NB4 (cell line): Measurements from ENCODE around the gene B3GLCT.

Experiments
- DNase-seq: peaks from one replicate; pipeline ENCODE4 v3.0.0; 2010; ENCODE audit warnings: low read depth
- H3K4me3 ChIP-seq: one replicate; pipeline ENCODE4 v1.5.1; 2011; ENCODE audit warnings: mild to moderate bottlenecking, low read depth, low read length, moderate library complexity
- MAX ChIP-seq: IDR thresholded peaks from 2 replicates; pipeline ENCODE4 v1.6.1; 2011; ENCODE audit warnings: low read depth, low read length
- MYC ChIP-seq: IDR thresholded peaks from 2 replicates; pipeline ENCODE4 v1.6.1; 2011; ENCODE audit warnings: low read depth, low read length
- POLR2A ChIP-seq: IDR thresholded peaks from 2 replicates; pipeline ENCODE4 v1.6.1; 2011; ENCODE audit warnings: mild to moderate bottlenecking; ENCODE audit not compliant: insufficient read length; ENCODE audit errors: extremely low read depth
- TF ChIP-seq, protein P1 (sequence below): IDR thresholded peaks from one replicate; pipeline ENCODE4 v1.5.1; 2012; ENCODE audit warnings: low read depth, low read length

B3GLCT gene

DNA sequence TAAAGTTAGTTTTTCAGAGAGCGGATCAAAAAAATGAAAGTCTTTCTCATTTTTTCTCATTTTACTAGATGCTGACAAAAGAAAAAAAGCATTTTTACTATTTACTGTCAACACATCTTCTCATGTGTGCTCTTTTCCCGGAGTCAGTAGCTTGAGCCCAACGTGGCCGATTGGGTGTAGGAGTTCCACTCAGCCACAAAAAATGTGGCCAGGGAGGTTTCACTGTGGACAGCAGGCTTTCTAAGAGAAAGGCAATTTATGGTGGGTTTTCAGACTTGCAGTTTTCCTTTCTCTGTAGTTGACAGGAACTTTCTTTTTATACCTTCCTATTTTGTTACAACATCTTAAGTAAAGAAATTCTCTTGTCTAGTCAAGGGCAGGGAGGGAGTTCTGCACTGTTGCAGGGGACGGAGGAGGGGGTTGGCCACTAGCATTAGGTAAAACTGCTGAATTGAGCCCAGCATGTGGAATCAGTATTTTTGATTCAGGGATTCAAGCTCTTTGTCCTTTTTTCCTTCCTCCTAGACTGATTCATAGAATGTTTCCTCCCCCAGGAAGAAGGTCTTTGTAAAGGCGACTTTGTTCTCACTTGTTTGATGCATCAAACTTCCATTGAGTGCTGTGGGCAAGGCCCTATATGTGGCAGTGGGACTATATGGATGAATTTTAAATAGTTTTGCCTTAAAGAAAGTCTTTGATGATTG lies 123.1 kb downstream of the B3GLCT start:
- TF ChIP-seq MAX (no peak), POLR2A (no peak), MYC (no peak)
- TF ChIP-seq, protein P1, sequence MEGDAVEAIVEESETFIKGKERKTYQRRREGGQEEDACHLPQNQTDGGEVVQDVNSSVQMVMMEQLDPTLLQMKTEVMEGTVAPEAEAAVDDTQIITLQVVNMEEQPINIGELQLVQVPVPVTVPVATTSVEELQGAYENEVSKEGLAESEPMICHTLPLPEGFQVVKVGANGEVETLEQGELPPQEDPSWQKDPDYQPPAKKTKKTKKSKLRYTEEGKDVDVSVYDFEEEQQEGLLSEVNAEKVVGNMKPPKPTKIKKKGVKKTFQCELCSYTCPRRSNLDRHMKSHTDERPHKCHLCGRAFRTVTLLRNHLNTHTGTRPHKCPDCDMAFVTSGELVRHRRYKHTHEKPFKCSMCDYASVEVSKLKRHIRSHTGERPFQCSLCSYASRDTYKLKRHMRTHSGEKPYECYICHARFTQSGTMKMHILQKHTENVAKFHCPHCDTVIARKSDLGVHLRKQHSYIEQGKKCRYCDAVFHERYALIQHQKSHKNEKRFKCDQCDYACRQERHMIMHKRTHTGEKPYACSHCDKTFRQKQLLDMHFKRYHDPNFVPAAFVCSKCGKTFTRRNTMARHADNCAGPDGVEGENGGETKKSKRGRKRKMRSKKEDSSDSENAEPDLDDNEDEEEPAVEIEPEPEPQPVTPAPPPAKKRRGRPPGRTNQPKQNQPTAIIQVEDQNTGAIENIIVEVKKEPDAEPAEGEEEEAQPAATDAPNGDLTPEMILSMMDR: no peak
- no peak for DNase-seq
- H3K4me3 ChIP-seq: no peak overlapping the region

- DNase-seq: no peak
- TF ChIP-seq, protein P1: no peak
- H3K4me3 ChIP-seq: no peak overlapping the region
Measured at GRCh38 chr13:31327182-31327860, 127.5 kb downstream of the B3GLCT start.

GRCh38 chr13:31328549-31329235 lies 128.9 kb downstream of the B3GLCT start:
- TF ChIP-seq MAX: no peak
- TF ChIP-seq MYC: no peak
- TF ChIP-seq POLR2A: no peak
- TF ChIP-seq, protein P1: no peak
- H3K4me3 ChIP-seq: no peak overlapping the region
- no peak for DNase-seq

DNA sequence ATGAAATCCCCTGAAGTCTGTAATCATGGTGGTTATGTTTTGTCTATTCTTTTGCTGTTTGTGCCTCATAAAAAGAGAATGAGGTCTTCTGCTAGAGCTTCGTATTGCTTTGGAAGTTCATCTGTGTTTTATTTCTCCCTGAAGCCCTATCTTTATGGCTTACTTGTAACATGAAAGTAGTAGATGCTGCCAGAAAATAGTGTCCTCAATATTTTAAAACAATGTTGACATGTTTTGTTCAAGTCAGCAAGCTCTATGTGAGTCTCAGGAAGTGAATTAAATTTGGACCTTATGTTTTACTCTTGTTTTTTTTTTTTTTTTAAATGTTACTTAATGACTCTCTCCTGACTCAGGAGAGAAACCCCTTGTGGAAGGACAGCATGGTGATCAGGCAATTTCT lies 130.5 kb downstream of the B3GLCT start:
- no peak for DNase-seq
- no peak for TF ChIP-seq MAX
- TF ChIP-seq MYC: no peak
- no peak for TF ChIP-seq POLR2A
- TF ChIP-seq, protein P1: no peak
- H3K4me3 ChIP-seq: no peak overlapping the region

DNA sequence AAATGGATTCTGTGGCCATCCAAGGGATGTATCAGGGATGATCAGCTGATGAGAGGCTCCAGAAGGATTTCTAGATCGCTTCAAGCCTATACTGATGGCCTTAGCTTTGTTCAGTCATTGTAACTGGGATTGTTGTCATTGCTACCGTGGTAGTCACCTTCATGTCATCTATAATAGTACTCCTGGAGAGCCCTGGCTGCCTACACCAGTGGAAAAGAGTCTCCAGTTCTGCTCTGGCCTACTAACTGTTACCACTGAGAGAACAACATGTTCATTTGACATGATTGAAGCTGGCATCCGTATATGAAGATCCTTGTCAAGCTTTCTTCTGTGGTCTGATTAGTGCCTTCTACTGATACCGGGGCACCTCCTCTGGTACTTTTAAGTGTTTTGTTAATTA lies 131.3 kb downstream of the B3GLCT start:
- DNase-seq: no peak
- no peak overlapping the region for H3K4me3 ChIP-seq
- TF ChIP-seq MAX (no peak), MYC (no peak), POLR2A (no peak)
- TF ChIP-seq, protein P1: no peak
